GM19099 (cell line): Measurements from ENCODE around the gene ANK3.

Experiments
- POLR2A ChIP-seq: IDR thresholded peaks from 3 replicates; pipeline ENCODE4 v1.6.1; 2011; ENCODE audit warnings: low read depth; ENCODE audit not compliant: insufficient read length; ENCODE audit errors: extremely low read depth

ANK3 gene

GRCh38 chr10:60394446-60394845 is 4.8 kb upstream of the ANK3 start:
- TF ChIP-seq POLR2A = no peak

DNA sequence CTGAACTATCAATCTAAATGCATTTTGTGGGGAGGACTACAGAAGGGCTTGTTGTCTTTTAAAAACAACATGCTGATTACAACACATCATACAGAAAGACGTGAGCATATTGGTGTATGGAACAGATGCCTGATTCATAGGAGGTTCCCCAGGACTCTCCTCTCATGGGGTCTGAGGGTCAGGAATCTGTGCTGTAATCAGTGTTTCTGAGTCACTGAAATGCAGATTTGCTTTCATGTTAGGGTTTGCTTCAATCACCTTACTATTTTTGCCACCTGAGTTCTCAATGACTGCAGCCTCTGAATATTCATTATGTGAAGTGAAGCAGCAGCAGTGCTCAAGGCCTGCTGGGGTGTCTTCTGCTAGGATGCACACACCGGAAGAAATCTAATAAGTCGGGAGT is 550 bp upstream of the ANK3 start:
- TF ChIP-seq POLR2A = no peak

DNA sequence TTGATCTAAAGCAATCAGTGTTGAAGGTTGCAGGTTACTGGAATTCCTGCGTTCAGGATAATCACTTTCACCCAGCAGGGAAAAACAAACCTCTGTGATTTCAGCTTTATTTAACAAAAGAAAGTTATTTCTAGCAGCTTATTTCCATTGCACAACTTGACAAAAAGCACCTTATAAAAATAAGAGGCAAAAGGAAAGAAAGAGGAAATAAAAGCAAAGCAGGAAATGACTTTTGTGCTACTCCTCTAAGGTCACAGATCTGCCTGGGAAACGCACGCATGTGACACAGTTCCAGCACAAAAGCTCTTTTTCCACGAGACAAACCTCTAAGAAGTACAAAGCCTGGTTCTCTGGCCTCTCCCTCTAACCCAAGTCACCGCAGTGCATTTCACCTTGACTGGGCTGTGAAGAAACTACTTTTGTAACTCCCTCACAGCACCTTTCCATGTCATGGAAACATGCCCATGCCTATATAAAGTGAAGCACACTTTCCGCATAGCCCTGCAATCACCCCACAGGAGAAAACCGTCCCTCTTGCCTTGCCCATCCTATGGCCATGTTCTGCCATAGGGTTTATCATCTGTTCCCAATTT is 870 bp downstream of the ANK3 start:
- TF ChIP-seq POLR2A = no peak

GRCh38 chr10:60388116-60388625 is 1.5 kb downstream of the ANK3 start:
- TF ChIP-seq POLR2A = no peak

- TF ChIP-seq POLR2A = no peak
Observed at GRCh38 chr10:60387531-60387930, 2.1 kb downstream of the ANK3 start.

- TF ChIP-seq POLR2A = no peak
Observed at GRCh38 chr10:60385399-60385738, 4.3 kb downstream of the ANK3 start.

GRCh38 chr10:60384708-60385398 is 4.8 kb downstream of the ANK3 start:
- no peak for TF ChIP-seq POLR2A

- no peak for TF ChIP-seq POLR2A
Observed at GRCh38 chr10:60384011-60384410, 5.7 kb downstream of the ANK3 start.

GRCh38 chr10:60382946-60383681 is 6.6 kb downstream of the ANK3 start:
- TF ChIP-seq POLR2A = no peak

- no peak for TF ChIP-seq POLR2A
Observed at GRCh38 chr10:60380781-60381180, 8.9 kb downstream of the ANK3 start.

GRCh38 chr10:60377955-60378354 is 11.7 kb downstream of the ANK3 start:
- TF ChIP-seq POLR2A = no peak

DNA sequence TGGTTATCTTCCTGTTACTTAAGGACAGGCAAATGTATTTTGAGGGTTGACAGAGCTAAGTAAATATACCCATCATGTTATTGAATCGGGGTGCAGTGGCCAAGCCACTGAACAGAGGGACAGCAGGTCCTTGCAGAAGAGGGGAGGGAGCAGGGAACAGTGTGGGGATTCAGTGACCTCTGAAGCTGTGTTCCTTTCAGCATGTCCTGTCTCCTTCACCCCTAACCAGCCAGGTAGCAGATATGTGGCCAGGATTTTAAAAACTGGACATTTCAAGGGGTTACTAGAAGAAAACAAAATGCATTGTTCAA is 12.7 kb downstream of the ANK3 start:
- no peak for TF ChIP-seq POLR2A

DNA sequence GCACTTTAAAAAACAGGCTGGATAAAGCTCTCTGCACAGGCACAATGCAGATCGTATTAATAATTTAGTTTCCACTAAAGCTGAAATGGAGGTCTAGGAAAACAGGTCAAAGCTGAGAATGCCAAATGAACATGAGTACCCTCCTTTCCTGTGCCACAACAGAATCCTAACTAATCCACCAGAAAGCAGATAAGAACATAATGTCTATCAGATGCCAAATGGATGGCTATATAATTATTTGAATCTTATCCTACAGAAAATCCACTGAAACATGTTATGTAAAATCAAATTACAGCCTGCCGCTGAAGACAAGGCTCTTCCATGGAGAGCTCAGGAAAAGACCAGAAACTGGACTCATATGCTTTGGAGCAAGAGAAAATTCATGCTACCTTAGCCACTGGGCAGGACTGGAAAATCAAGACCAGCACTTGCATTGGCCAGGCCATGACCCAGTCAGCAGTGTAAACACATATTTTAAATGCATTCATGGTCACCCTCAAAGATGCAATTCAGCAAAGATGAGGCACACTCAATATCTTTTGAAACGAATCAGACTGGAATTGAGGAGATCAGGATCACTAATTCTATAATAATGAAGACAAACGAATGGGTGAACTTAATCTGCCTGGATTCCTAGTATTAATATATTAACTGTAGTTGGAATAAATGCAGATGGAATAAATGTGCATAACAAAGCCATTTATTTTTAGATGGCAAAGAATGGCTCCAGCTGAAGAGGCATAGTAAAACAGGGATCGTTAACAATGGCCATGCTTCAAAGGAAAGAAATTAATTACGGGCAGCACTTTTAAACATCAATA is 13.2 kb downstream of the ANK3 start:
- no peak for TF ChIP-seq POLR2A

- no peak for TF ChIP-seq POLR2A
Observed at GRCh38 chr10:60375293-60376004, 14.2 kb downstream of the ANK3 start.

GRCh38 chr10:60374836-60375235 is 14.8 kb downstream of the ANK3 start:
- TF ChIP-seq POLR2A = no peak
